ENCODE measurements around the gene FAM83D.

FAM83D gene

DNA sequence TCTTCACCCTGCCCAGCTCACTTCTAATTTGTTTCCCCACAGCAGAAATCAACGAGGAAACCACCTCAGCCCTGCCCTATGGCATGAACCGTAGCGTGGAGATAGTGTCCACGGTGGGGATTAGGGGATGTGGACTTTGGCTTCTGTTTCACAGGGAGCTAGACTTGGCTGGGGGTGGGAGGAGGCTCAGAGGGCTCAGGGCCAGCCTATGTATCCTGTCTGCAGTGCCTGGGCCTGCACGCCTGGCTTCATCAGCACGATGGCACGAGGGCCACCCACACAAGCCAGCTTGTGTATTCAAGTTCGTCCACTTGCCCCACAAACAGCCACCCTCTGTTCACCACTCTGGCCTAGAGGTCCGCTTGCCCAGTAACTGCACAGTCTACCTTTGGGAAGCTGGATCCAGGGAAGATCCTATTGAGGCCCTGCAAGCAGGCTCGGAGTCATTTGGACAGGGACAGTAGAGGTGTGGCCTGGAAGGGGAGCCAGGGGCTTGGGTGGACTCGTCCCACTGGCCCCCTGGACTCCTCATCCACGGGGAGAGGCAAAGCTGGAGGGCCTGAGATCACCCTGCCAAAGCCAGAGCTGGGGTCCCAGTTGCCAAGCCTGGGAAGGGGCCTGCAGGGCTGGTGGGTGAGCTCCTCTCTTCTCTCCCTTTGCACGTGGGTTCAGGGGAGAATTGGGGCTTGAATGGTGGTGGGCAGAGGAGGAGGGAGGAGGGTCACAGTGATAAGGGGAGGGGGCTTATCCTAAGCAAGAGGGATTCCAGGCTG lies 38.0 kb upstream of the FAM83D start:
- H3K4me3 ChIP-seq (ENCODE audit: low read length), result no peak overlapping the region
- H3K27me3 ChIP-seq (replicated peaks; ENCODE audit: control insufficient read depth, insufficient read depth, low read length), result peaks cover 49% of the 10 kb centered on the region
- H3K9me3 ChIP-seq (ENCODE audit: control insufficient read depth, low read length), result no peaks in the 10 kb centered on the region
- H3K9ac ChIP-seq (ENCODE audit: low read length), result no peak overlapping the region
- DNase-seq (ENCODE audit: low read depth), result no peak
- no peaks in the 10 kb centered on the region for H3K4me1 ChIP-seq (ENCODE audit: control insufficient read depth, insufficient read depth, low read length)
- H3K36me3 ChIP-seq (ENCODE audit: control insufficient read depth, insufficient read depth, low read length, severe bottlenecking), result no peaks in the 10 kb centered on the region

DNA sequence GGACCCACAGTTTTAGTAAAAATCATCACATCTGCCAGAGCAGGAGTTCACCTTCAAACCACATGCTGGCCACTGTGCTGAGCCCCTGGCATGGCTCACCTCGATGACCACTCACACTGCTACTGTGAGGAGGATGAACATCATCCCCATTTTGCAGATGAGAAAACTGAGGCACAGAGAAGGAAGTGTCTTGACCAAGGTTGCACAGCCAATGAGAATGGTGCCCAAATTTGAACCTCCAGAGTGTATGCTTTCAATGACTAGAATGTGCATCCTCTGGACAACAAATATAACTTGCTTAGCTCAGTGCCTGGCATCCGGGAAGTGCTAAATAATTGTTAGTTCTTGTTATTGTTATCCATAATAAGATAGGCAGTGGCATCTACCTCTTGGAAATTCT lies 37.2 kb upstream of the FAM83D start:
- Histone ChIP-seq H3K27me3 (replicated peaks; ENCODE audit: control insufficient read depth, insufficient read depth, low read length) (peaks cover 47% of the 10 kb centered on the region), H3K9ac (ENCODE audit: low read length) (no peak overlapping the region), H3K9me3 (ENCODE audit: control insufficient read depth, low read length) (no peaks in the 10 kb centered on the region), H3K36me3 (ENCODE audit: control insufficient read depth, insufficient read depth, low read length, severe bottlenecking) (no peaks in the 10 kb centered on the region), H3K4me1 (ENCODE audit: control insufficient read depth, insufficient read depth, low read length) (no peaks in the 10 kb centered on the region), H3K4me3 (ENCODE audit: low read length) (no peak overlapping the region)
- no peak for DNase-seq (ENCODE audit: low read depth)

DNA sequence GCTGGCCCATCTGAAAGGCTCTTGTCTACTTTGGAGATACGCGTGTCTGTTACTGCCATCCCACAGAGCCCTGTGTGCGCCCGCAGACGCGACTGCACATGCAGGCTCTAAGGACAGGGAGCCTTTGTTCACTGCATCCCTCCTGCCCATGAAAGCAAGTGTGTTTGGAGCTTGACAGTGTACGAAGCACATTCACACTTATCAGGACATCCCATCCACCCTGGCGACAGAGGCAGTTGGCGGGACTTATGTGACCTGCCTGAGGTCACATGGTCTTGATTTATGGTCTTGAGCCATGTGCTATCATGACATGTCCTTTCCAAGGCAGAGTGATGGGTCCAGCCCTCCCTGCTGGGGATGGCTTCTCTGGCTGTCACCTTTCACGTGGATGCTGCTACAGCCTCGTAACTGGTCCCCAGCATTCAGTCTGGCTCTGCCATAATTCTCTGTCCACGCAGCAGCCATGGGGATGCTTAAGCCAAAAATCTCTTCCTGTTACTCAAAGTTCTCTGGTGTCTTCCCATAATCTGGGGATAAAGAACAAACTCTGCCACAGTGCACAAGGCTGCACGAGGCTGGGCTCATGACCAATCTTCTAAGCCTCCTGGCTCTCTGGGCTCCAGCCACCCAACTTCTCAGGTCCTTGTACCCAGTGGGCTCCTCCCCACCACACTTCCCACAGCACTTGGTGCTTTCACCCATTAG lies 36.3 kb upstream of the FAM83D start:
- Histone ChIP-seq H3K9me3 (ENCODE audit: control insufficient read depth, low read length) (no peaks in the 10 kb centered on the region), H3K36me3 (ENCODE audit: control insufficient read depth, insufficient read depth, low read length, severe bottlenecking) (no peaks in the 10 kb centered on the region), H3K4me1 (ENCODE audit: control insufficient read depth, insufficient read depth, low read length) (no peaks in the 10 kb centered on the region), H3K27me3 (replicated peaks; ENCODE audit: control insufficient read depth, insufficient read depth, low read length) (peaks cover 51% of the 10 kb centered on the region), H3K9ac (ENCODE audit: low read length) (no peak overlapping the region), H3K4me3 (ENCODE audit: low read length) (no peak overlapping the region)
- DNase-seq (ENCODE audit: low read depth), result no peak

- DNase-seq (ENCODE audit: low read depth), result no peak
- H3K9ac ChIP-seq (ENCODE audit: low read length), result no peak overlapping the region
- H3K4me3 ChIP-seq (ENCODE audit: low read length), result no peak overlapping the region
- H3K4me1 ChIP-seq (ENCODE audit: control insufficient read depth, insufficient read depth, low read length), result no peaks in the 10 kb centered on the region
- H3K9me3 ChIP-seq (ENCODE audit: control insufficient read depth, low read length), result no peaks in the 10 kb centered on the region
- H3K36me3 ChIP-seq (ENCODE audit: control insufficient read depth, insufficient read depth, low read length, severe bottlenecking), result no peaks in the 10 kb centered on the region
- peaks cover 55% of the 10 kb centered on the region for H3K27me3 ChIP-seq (replicated peaks; ENCODE audit: control insufficient read depth, insufficient read depth, low read length)
Measured at GRCh38 chr20:38890497-38890818, 35.8 kb upstream of the FAM83D start.

DNA sequence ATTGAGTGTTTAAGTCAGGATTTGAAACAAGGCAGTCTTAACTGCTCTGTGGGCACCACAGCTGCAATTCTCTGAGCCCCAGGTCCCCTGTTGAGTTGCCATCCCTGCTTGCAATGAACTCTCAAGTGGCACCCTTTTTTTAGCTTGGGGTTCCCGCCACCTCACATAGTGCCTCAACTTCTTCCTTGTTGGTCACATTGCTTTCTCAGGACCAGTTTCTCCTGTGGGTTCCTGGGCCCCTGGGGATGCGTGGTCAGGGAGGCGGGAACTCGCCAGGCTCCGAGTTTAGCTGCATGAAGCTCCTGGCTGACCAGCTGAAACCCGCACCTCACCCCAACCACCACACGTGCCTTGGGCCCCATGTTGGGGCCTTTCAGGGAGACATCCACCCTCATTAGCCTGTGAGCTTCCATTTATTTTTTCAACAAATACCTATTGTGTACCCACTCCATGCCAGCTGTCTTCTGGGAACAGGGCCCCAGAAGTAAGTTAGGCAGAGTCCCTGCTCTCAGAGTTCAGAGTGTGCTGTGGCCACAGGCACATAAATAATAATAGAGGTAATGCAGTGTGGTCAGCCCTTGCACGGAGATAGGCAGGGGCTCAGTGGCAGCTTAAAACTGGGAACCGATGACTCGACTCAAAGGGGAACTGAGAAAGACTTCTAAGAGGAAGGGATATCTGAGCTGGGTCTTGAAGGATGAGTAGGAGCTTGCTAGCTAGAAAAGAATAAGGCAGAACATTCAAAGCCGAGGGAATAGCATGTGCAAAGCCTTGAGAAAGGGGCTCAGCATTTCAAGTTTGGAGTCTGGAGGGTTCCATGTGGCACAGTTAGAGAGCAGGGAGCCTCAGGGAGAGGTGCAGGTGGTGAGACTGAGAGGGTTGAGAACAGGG lies 33.9 kb upstream of the FAM83D start:
- no peak overlapping the region for H3K9ac ChIP-seq (ENCODE audit: low read length)

GRCh38 chr20:38893056-38893564 lies 33.1 kb upstream of the FAM83D start:
- Histone ChIP-seq H3K36me3 (ENCODE audit: control insufficient read depth, insufficient read depth, low read length, severe bottlenecking) (no peaks in the 10 kb centered on the region), H3K4me1 (ENCODE audit: control insufficient read depth, insufficient read depth, low read length) (no peaks in the 10 kb centered on the region), H3K9me3 (ENCODE audit: control insufficient read depth, low read length) (no peaks in the 10 kb centered on the region), H3K4me3 (ENCODE audit: low read length) (no peak overlapping the region), H3K9ac (ENCODE audit: low read length) (no peak overlapping the region), H3K27me3 (replicated peaks; ENCODE audit: control insufficient read depth, insufficient read depth, low read length) (peaks cover 66% of the 10 kb centered on the region)
- DNase-seq (ENCODE audit: low read depth), result no peak

More for the DNA sequence above, 33.9 kb upstream of the FAM83D start:
- peaks cover 63% of the 10 kb centered on the region for H3K27me3 ChIP-seq (replicated peaks; ENCODE audit: control insufficient read depth, insufficient read depth, low read length)
- H3K4me1 ChIP-seq (ENCODE audit: control insufficient read depth, insufficient read depth, low read length), result no peaks in the 10 kb centered on the region
- H3K4me3 ChIP-seq (ENCODE audit: low read length), result no peak overlapping the region
- no peak for DNase-seq (ENCODE audit: low read depth)
- H3K9me3 ChIP-seq (ENCODE audit: control insufficient read depth, low read length), result no peaks in the 10 kb centered on the region
- no peaks in the 10 kb centered on the region for H3K36me3 ChIP-seq (ENCODE audit: control insufficient read depth, insufficient read depth, low read length, severe bottlenecking)

DNA sequence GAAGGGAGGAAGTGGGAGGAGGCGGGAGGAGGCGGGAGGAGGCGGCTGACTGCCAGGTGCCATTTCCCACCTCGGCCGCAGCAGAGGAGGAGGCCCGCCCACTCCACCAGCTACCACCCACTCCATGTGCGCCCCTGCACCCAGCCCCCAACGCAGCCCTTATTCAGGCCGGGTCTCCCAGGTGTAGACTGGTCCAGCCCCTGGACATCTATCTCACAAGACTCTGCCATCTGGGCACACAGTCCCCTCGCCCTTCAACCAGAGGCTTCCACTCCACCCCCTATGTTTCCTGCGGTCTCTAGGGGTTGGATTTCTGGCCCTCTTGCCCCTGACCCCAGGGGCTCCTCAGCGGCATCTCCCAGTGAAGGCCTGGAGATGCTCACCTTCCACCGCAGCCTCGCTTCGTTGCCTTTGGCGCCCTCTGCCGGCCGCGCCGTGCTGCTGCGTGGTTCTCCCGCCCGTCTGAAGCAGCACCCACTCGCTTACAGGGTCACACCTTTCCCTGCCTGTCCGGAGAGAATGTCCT lies 32.6 kb upstream of the FAM83D start:
- Histone ChIP-seq H3K9ac (ENCODE audit: low read length) (no peak overlapping the region), H3K4me3 (ENCODE audit: low read length) (no peak overlapping the region), H3K9me3 (ENCODE audit: control insufficient read depth, low read length) (no peaks in the 10 kb centered on the region), H3K27me3 (replicated peaks; ENCODE audit: control insufficient read depth, insufficient read depth, low read length) (peaks cover 68% of the 10 kb centered on the region), H3K36me3 (ENCODE audit: control insufficient read depth, insufficient read depth, low read length, severe bottlenecking) (no peaks in the 10 kb centered on the region), H3K4me1 (ENCODE audit: control insufficient read depth, insufficient read depth, low read length) (no peaks in the 10 kb centered on the region)
- DNase-seq (ENCODE audit: low read depth), result peak; percentile 71

GRCh38 chr20:38894091-38894847 lies 31.9 kb upstream of the FAM83D start:
- Histone ChIP-seq H3K36me3 (ENCODE audit: control insufficient read depth, insufficient read depth, low read length, severe bottlenecking) (no peaks in the 10 kb centered on the region), H3K4me1 (ENCODE audit: control insufficient read depth, insufficient read depth, low read length) (no peaks in the 10 kb centered on the region), H3K9ac (ENCODE audit: low read length) (no peak overlapping the region), H3K27me3 (replicated peaks; ENCODE audit: control insufficient read depth, insufficient read depth, low read length) (peaks cover 70% of the 10 kb centered on the region), H3K4me3 (ENCODE audit: low read length) (no peak overlapping the region), H3K9me3 (ENCODE audit: control insufficient read depth, low read length) (no peaks in the 10 kb centered on the region)
- DNase-seq (ENCODE audit: low read depth), result no peak

GRCh38 chr20:38895098-38895949 lies 30.9 kb upstream of the FAM83D start:
- Histone ChIP-seq H3K36me3 (ENCODE audit: control insufficient read depth, insufficient read depth, low read length, severe bottlenecking) (no peaks in the 10 kb centered on the region), H3K9ac (ENCODE audit: low read length) (no peak overlapping the region), H3K4me3 (ENCODE audit: low read length) (no peak overlapping the region), H3K9me3 (ENCODE audit: control insufficient read depth, low read length) (no peaks in the 10 kb centered on the region), H3K27me3 (replicated peaks; ENCODE audit: control insufficient read depth, insufficient read depth, low read length) (peaks cover 71% of the 10 kb centered on the region), H3K4me1 (ENCODE audit: control insufficient read depth, insufficient read depth, low read length) (no peaks in the 10 kb centered on the region)
- no peak for DNase-seq (ENCODE audit: low read depth)

DNA sequence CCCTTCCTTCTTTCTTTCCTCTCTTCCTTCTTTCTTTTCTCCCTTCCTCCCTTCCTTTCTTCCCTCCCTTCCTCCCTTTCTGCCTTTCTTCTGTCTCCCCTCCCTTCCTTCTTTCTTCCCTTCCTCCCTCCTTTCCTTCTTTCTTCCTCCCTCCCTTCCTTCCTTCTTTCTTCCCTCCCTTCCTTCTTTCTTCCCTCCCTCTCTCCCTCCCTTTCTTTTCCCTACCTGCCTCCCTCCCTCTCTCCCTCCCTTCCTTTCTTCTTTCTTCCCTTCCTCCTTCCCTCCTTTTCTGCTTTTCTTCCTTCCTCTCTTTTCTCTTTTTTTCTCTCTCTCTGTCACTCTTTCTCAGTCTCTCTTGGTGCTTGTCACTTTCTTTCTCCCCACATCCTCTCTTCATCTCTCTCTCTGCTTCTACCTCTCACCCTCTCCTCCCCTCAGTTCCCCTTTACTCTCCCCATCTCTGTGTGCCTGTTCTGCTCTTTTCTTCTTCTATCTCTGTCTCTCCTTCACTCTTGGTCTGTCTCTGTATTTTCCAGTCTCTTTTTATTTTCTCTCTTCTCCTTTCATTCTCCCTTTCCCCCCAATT lies 30.1 kb upstream of the FAM83D start:
- DNase-seq (ENCODE audit: low read depth), result no peak
- H3K9ac ChIP-seq (ENCODE audit: low read length), result no peak overlapping the region
- H3K4me1 ChIP-seq (ENCODE audit: control insufficient read depth, insufficient read depth, low read length), result no peaks in the 10 kb centered on the region
- no peaks in the 10 kb centered on the region for H3K9me3 ChIP-seq (ENCODE audit: control insufficient read depth, low read length)
- peaks cover 71% of the 10 kb centered on the region for H3K27me3 ChIP-seq (replicated peaks; ENCODE audit: control insufficient read depth, insufficient read depth, low read length)
- no peak overlapping the region for H3K4me3 ChIP-seq (ENCODE audit: low read length)
- no peaks in the 10 kb centered on the region for H3K36me3 ChIP-seq (ENCODE audit: control insufficient read depth, insufficient read depth, low read length, severe bottlenecking)

Measured in adipocyte (in vitro differentiated cells).